K562 (cell line): ENCODE data around the gene ATP2A2. TPM values are rescaled to one million over a fixed set of nuclear protein-coding genes. Genes with fewer than 3 reads are reported as not detected.
A peak's percentile ranks its signal among the peaks of the same experiment; 100 is the strongest.

Experiments used
- CBX1 ChIP-seq: sonication (generic); IDR thresholded peaks from 2 replicates; pipeline ENCODE4 v1.6.1; 2016; ENCODE audit warnings: antibody characterized with exemption, low read depth, mild to moderate bottlenecking
- CGGBP1 ChIP-seq: fragments of 250-450 bp; sonication (Bioruptor Pico); IDR thresholded peaks from 2 replicates; pipeline ENCODE4 v1.9.0; 2021; ENCODE audit warnings: mild to moderate bottlenecking
- CLOCK ChIP-seq: fragments of 250-450 bp; sonication (Bioruptor Pico); IDR thresholded peaks from 2 replicates; pipeline ENCODE4 v1.4.0; 2020; ENCODE audit warnings: mild to moderate bottlenecking, moderate library complexity, borderline replicate concordance
- CSDE1 ChIP-seq, 2 experiments: fragments of 450-650 bp; IDR thresholded peaks; 2 replicates each; pipeline ENCODE4 v1.6.1; 2016; ENCODE audit warnings: mild to moderate bottlenecking in 1 of 2
- CXXC5 ChIP-seq: fragments of 250-450 bp; sonication (Bioruptor Pico); IDR thresholded peaks from 2 replicates; pipeline ENCODE4 v1.8.0; 2022; ENCODE audit warnings: inconsistent platforms, mild to moderate bottlenecking, moderate library complexity
- E4F1 ChIP-seq: fragments of 250-450 bp; sonication (Bioruptor Pico); IDR thresholded peaks from 2 replicates; pipeline ENCODE4 v1.5.0; 2021; ENCODE audit warnings: mild to moderate bottlenecking, borderline replicate concordance
- GABPB1 ChIP-seq: sonication (generic); formaldehyde crosslinking; IDR thresholded peaks from 2 replicates; pipeline ENCODE4 v1.8.0; 2022; ENCODE audit warnings: mild to moderate bottlenecking, missing genetic modification reagents
- HDAC1 ChIP-seq, 2 experiments: fragments of 450-650 bp; IDR thresholded peaks; 2 replicates each; pipeline ENCODE4 v1.6.1; 2016 to 2017; ENCODE audit warnings: inconsistent platforms in 1 of 2, mild to moderate bottlenecking in 1 of 2, moderate library complexity in 1 of 2
- HLTF ChIP-seq: fragments of 450-650 bp; IDR thresholded peaks from 2 replicates; pipeline ENCODE4 v1.6.1; 2016
- HMG20B ChIP-seq: fragments of 250-450 bp; sonication (Bioruptor Pico); IDR thresholded peaks from 2 replicates; pipeline ENCODE4 v1.5.0; 2021; ENCODE audit warnings: mild to moderate bottlenecking
- HSF4 ChIP-seq: fragments of 250-450 bp; sonication (Bioruptor Pico); IDR thresholded peaks from 2 replicates; pipeline ENCODE4 v2.1.2; 2022; ENCODE audit warnings: mild to moderate bottlenecking, moderate library complexity, borderline replicate concordance
- IRF2 ChIP-seq: sonication (generic); formaldehyde crosslinking; IDR thresholded peaks from 2 replicates; pipeline ENCODE4 v1.8.1; 2022; ENCODE audit warnings: mild to moderate bottlenecking, missing genetic modification reagents
- KAT2B ChIP-seq: IDR thresholded peaks from one replicate; pipeline ENCODE4 v1.6.1; 2012; ENCODE audit warnings: low read depth, mild to moderate bottlenecking, control low read depth, inconsistent platforms, low read length, moderate library complexity
- KLF10 ChIP-seq: fragments of 250-450 bp; sonication (Bioruptor Pico); IDR thresholded peaks from 2 replicates; pipeline ENCODE4 v1.6.1; 2021; ENCODE audit warnings: matching md5 sums
- MBD1 ChIP-seq: fragments of 250-450 bp; sonication (Bioruptor Pico); IDR thresholded peaks from 2 replicates; pipeline ENCODE4 v1.8.0; 2022; ENCODE audit warnings: inconsistent platforms
- RBM17 ChIP-seq: fragments of 200-400 bp; formaldehyde crosslinking; IDR thresholded peaks from 2 replicates; pipeline ENCODE4 v1.6.1; 2017; ENCODE audit warnings: low read depth, mild to moderate bottlenecking, low read length, borderline replicate concordance
- SLC30A9 ChIP-seq: fragments of 250-450 bp; sonication (Bioruptor Pico); IDR thresholded peaks from 2 replicates; pipeline ENCODE4 v1.8.0; 2022; ENCODE audit warnings: mild to moderate bottlenecking, moderate library complexity
- SNRNP70 ChIP-seq: fragments of 200-400 bp; formaldehyde crosslinking; optimal IDR thresholded peaks from 2 replicates; pipeline ENCODE3; 2017; ENCODE audit warnings: low read depth, low read length
- SP2 ChIP-seq: IDR thresholded peaks from 2 replicates; pipeline ENCODE4 v1.6.1; 2011; ENCODE audit warnings: mild to moderate bottlenecking, low read depth, low read length, moderate library complexity; ENCODE audit not compliant: poor library complexity, severe bottlenecking; ENCODE audit errors: extremely low read depth
- TAF7 ChIP-seq: fragments of 450-650 bp; IDR thresholded peaks from 2 replicates; pipeline ENCODE4 v1.6.1; 2016; ENCODE audit warnings: missing genetic modification characterization, missing compliant biosample characterization
- ZBED1 ChIP-seq: IDR thresholded peaks from 2 replicates; pipeline ENCODE4 v1.6.1; 2014
- ZNF253 ChIP-seq: fragments of 250-450 bp; sonication (Bioruptor Pico); conservative IDR thresholded peaks from 2 replicates; pipeline ENCODE4 v1.6.1; 2021; ENCODE audit warnings: mild to moderate bottlenecking
- polyA plus RNA-seq, 8 experiments: library from polyadenylated mRNA; depleted of rRNA in 4 of 8; stranded (reverse) in 5 of 8; unstranded in 3 of 8; fragments of >200 nt; fragmentation: Nextera tagmentation in 2 of 8; fragmentation: Illumina TruSeq in 1 of 8; extraction: Ambion mirVana in 2 of 8; extraction: Trizol in 1 of 8; gene quantifications; 2 replicates each; pipeline versions ENCODE4 v1.2.1 to v1.2.3, GENCODE V29; 2011 to 2014; ENCODE audit warnings: inconsistent platforms in 1 of 8, missing spikeins in 1 of 8
- total RNA-seq, 7 experiments: library from RNA; depleted of rRNA in 6 of 7; stranded (reverse); fragments of >200 nt in 6 of 7; fragmentation: Illumina TruSeq in 2 of 7; extraction: Trizol in 2 of 7; gene quantifications; 2 replicates each; pipeline versions ENCODE4 v1.2.1 to v1.2.3, GENCODE V29; 2011 to 2021; ENCODE audit warnings: low replicate concordance in 1 of 7

Gene ATP2A2
- total and polyA plus RNA-seq, 9 of the 15 experiments (the other 6 are each of a cell fraction or from before 2014, with no cell fraction given) = 5.2 to 205 (median 51.6) TPM

- TF ChIP-seq ZNF253 (CRISPR knock-in tag) (no peak), CBX1 (0 out of 2 replicates have a peak, but pooled peaks have one; percentile 32), ZBED1 (peak; percentile 73; the same call in 1 of the 2 replicates), HSF4 (CRISPR knock-in tag) (no peak), CGGBP1 (CRISPR knock-in tag) (peak; percentile 55; the same call in 1 of the 2 replicates), KAT2B (no peak), IRF2 (CRISPR knock-in tag) (no peak), CSDE1 (IDR thresholded peaks at IDR 0.05) (no peak), E4F1 (CRISPR knock-in tag) (no peak), HDAC1 (IDR thresholded peaks at IDR 0.05) (peak in 1 of 2 experiments; percentile 77; a peak in 2 of 4 replicates), HLTF (no peak), MBD1 (CRISPR knock-in tag) (no peak), HMG20B (CRISPR knock-in tag) (no peak), TAF7 (no peak), CLOCK (CRISPR knock-in tag) (no peak), SLC30A9 (CRISPR knock-in tag) (no peak), SP2 (no peak), GABPB1 (CRISPR knock-in tag) (peak; percentile 34; the same call in 1 of the 2 replicates), SNRNP70 (no peak), KLF10 (CRISPR knock-in tag) (no peak), RBM17 (no peak), CXXC5 (CRISPR knock-in tag) (peak; percentile 93)
Observed at GRCh38 chr12:110280779-110281548, at the start of gene ATP2A2 (continued).
